NOMO-1 treated with DMSO at 0.1 percent for 48 hours (cell line): ENCODE measurements around the gene ATXN8OS.
"Not testable (repeated sequence)": the region's sequence is repeated elsewhere in the genome, so short reads cannot be mapped to it uniquely, and the experiment has no call there.

Experiments used
- DNase-seq: peaks from one replicate; lab custom pipeline; 2025; ENCODE audit not compliant: unreplicated experiment; lab: John Stamatoyannopoulos, UW

ATXN8OS gene

GRCh38 chr13:70107498-70108281 lies at the start of gene ATXN8OS:
Gene ATXN8OS (plus strand): TSS chr13:70107826.
- no peak for DNase-seq

GRCh38 chr13:70080012-70080411 lies 27.6 kb upstream of the ATXN8OS start:
- no peak for DNase-seq

- no peak for DNase-seq
These were observed 20.4 kb upstream of the ATXN8OS start for GRCh38 chr13:70087247-70087646.

GRCh38 chr13:70088926-70089325 lies 18.7 kb upstream of the ATXN8OS start:
- no peak for DNase-seq

GRCh38 chr13:70090036-70090723 lies 17.4 kb upstream of the ATXN8OS start:
- no peak for DNase-seq

GRCh38 chr13:70098669-70099068 lies 9.0 kb upstream of the ATXN8OS start:
- DNase-seq: no peak

- no peak for DNase-seq
These were observed 3.1 kb upstream of the ATXN8OS start for GRCh38 chr13:70104481-70104880.

GRCh38 chr13:70107125-70107497 lies 515 bp upstream of the ATXN8OS start:
- DNase-seq: no peak

GRCh38 chr13:70108356-70109105 lies 905 bp downstream of the ATXN8OS start, which contains the start of gene KLHL1:
Gene KLHL1 (minus strand): TSS chr13:70108452. CDS start chr13:70107699, 753 bp downstream.
- no peak for DNase-seq

- no peak for DNase-seq
These were observed 9.8 kb downstream of the ATXN8OS start for GRCh38 chr13:70117338-70117905.

GRCh38 chr13:70125693-70126092 lies 18.1 kb downstream of the ATXN8OS start:
- no peak for DNase-seq

GRCh38 chr13:70128098-70128497 lies 20.5 kb downstream of the ATXN8OS start:
- no peak for DNase-seq

GRCh38 chr13:70142658-70143057 lies 35.0 kb downstream of the ATXN8OS start:
- DNase-seq: not testable (repeated sequence)

GRCh38 chr13:70162141-70162540 lies 54.5 kb downstream of the ATXN8OS start:
- DNase-seq: no peak

- DNase-seq: no peak
These were observed 63.1 kb downstream of the ATXN8OS start for GRCh38 chr13:70170689-70171088.

GRCh38 chr13:70171151-70171550 lies 63.5 kb downstream of the ATXN8OS start:
- no peak for DNase-seq

GRCh38 chr13:70172946-70173597 lies 65.4 kb downstream of the ATXN8OS start:
- DNase-seq: no peak

GRCh38 chr13:70173598-70173959 lies 66.0 kb downstream of the ATXN8OS start:
- DNase-seq: no peak

- no peak for DNase-seq
These were observed 70.7 kb downstream of the ATXN8OS start for GRCh38 chr13:70178346-70178745.
